Measurements from ENCODE around the gene SLC9A9.

DNA sequence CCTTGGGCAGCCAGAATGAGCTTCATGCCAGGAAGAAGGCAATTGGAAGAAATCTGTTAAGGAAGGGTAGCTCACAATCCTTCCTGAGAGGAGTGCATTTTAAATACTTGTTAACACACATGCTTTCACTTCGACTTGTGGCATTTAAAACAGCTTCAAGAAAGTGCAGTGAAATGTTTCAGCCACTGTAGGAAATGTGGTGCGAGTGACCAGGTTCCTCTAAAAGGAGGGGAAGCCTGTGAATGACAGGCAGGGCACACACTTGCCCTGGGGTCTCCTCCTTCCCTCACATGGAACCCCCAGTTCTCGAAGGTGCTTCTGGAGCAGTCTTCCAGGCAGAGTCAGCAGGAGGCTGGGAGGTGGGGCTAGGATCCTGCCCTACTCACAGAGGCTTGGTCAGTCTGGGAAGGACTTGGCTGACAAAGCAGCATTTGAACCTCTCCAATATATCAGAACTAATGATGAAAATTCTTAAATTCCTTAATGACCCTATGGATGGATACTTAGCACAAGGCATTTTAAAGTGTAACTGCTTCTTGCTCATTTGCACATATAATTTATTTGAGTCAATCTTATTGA, 370.1 kb downstream of the SLC9A9 start:
- TF ChIP-seq, protein P1, sequence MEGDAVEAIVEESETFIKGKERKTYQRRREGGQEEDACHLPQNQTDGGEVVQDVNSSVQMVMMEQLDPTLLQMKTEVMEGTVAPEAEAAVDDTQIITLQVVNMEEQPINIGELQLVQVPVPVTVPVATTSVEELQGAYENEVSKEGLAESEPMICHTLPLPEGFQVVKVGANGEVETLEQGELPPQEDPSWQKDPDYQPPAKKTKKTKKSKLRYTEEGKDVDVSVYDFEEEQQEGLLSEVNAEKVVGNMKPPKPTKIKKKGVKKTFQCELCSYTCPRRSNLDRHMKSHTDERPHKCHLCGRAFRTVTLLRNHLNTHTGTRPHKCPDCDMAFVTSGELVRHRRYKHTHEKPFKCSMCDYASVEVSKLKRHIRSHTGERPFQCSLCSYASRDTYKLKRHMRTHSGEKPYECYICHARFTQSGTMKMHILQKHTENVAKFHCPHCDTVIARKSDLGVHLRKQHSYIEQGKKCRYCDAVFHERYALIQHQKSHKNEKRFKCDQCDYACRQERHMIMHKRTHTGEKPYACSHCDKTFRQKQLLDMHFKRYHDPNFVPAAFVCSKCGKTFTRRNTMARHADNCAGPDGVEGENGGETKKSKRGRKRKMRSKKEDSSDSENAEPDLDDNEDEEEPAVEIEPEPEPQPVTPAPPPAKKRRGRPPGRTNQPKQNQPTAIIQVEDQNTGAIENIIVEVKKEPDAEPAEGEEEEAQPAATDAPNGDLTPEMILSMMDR (conservative IDR thresholded peaks at IDR 0.05; ENCODE audit: low read depth, low read length) = no peak
- no peak for TF ChIP-seq EZH2 (IDR thresholded peaks at IDR 0.05; ENCODE audit: borderline replicate concordance, low read depth, low read length, poor library complexity, severe bottlenecking)
